Right cardiac atrium (tissue), 5 donors: ENCODE data around the gene RNF14. TPM values are rescaled to one million over a fixed set of nuclear protein-coding genes. Genes with fewer than 3 reads are reported as not detected.
A peak's percentile ranks its signal among the peaks of the same experiment; 100 is the strongest.

Source experiments
- ATAC-seq, 2 donors: fragments of 200-7000 bp; cut with Tn5 transposase; one replicate each; pipeline versions ENCODE4 v1.8.0 to v1.9.1; 2020; ENCODE audit warnings: moderate library complexity in 2 of 2, mild to moderate bottlenecking in 1 of 2
- DNase-seq, 3 donors: peaks; one replicate each; pipeline ENCODE4 v3.0.0-alpha.2; 2020
- H3K27ac ChIP-seq: one replicate; pipeline ENCODE4 v1.5.1; 2013; ENCODE audit warnings: mild to moderate bottlenecking, low read length, control low read depth, moderate library complexity
- H3K27me3 ChIP-seq: one replicate; pipeline ENCODE4 v1.6.1; 2013; ENCODE audit not compliant: control insufficient read depth, insufficient read depth
- H3K4me1 ChIP-seq: one replicate; pipeline ENCODE4 v1.6.1; 2013; ENCODE audit warnings: low read length; ENCODE audit not compliant: control insufficient read depth, insufficient read depth
- H3K4me3 ChIP-seq: one replicate; pipeline ENCODE4 v1.5.1; 2013; ENCODE audit warnings: low read length, control low read depth
- H3K9me3 ChIP-seq: one replicate; pipeline ENCODE4 v1.6.1; 2013; ENCODE audit warnings: low read length; ENCODE audit not compliant: control insufficient read depth
- WGBS: extraction: QIAGEN DNeasy Blood & Tissue Kit; methylation state at CpG from one replicate; pipeline ENCODE4 v1.1.7; 2013; 5-methylcytosine and 5-hydroxymethylcytosine counted together
- intact Hi-C, 4 donors: fragments of 100-400 bp; cut with DNase I; formaldehyde crosslinking; loops; one replicate each; pipeline versions ENCODE4 v1.11.0 to v1.14.0; 2022 to 2023
- polyA plus RNA-seq: library from polyadenylated mRNA; stranded (reverse); fragments of 200-250 nt; gene quantifications from one replicate; pipeline ENCODE4 v1.2.3, GENCODE V29; 2013
- total RNA-seq, 4 donors: library from RNA; stranded (reverse); fragmentation: NEBNext Ultra II Directional; extraction: Animal tissue kit (Norgen Biotek cat#: 25700); gene quantifications; one replicate each; pipeline ENCODE4 v1.2.1, GENCODE V29; 2021
- donor health status: healthy with polysubstance abuse.
- donor health status: DM: no; HTN: yes; CAD: no.
- donor health status: DM: no; HTN: no; CAD: no.
- donor health status: DM: no; HTN: yes; CAD: no; lungs with severe emphysema.
- donor health status: DM: yes; HTN: yes; CAD: no.

The RNF14 gene
- total and polyA plus RNA-seq, 5 donors, result 36.3 to 105 (median 92.8) TPM

DNA sequence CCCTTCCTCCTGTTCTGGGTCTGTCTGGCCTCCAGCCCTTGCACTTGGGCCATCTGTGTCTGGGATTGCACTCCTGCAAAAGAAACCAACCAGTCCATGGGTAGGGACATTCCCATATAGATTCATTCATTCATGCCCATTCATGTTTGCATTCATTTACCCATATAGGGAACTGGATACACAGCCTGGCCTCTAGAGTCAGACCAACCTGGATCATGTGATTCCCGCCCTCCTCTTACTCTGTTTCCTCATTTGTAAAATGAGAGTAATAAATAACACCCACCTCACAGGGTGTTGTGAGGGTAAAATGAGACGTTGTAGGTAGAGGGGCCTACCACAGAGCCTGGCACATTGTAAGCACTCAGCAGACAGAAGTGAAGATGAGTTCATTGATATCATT lies 19.4 kb upstream of the RNF14 start:
- 83% methylated on average over 2 of the region's 2 CpGs for WGBS
- no peaks in the 10 kb centered on the region for H3K9me3 ChIP-seq
- intact Hi-C loops, result no loop called here
- no peak overlapping the region for H3K4me3 ChIP-seq
- ATAC-seq, result no peak
- H3K27me3 ChIP-seq, result no peaks in the 10 kb centered on the region
- peaks cover 14% of the 10 kb centered on the region for H3K4me1 ChIP-seq
- no peak overlapping the region for H3K27ac ChIP-seq
- DNase-seq, result no peak

GRCh38 chr5:141950207-141951005 lies 18.5 kb upstream of the RNF14 start:
- DNase-seq (no peak), ATAC-seq (no peak)
- intact Hi-C loops, result loop anchor here in 1 of 4 donors (5.0 to 10.0 kb wide), 2 partner anchors 66 to 268 kb away; partner anchors contain the start of gene ARAP3
- Histone ChIP-seq H3K4me3 (no peak overlapping the region), H3K27ac (no peak overlapping the region), H3K9me3 (no peaks in the 10 kb centered on the region), H3K27me3 (no peaks in the 10 kb centered on the region), H3K4me1 (peaks cover 12% of the 10 kb centered on the region)
- WGBS, result 93% methylated on average over 3 of the region's 3 CpGs

DNA sequence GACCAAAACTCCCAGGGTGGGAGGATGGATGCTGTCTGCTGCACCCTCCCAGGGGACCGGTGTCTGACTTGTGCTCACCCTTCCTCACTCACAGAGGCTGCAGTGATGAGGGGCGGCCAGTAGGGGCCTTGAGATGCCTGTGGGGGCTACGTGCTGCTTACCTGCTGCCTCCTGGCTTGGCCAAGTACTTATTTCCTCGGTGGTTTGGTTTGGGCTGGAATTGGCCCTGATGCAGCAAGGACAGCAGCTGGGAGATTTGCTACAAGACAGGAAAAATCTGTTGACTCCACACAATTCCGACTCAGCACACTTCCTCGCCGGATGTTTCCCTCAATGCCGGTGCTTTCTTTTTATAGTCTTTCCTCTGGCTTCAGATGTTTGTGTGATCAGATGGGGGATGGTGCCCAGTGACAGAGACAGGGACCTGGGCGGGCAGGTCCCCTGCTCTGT lies 17.5 kb upstream of the RNF14 start:
- WGBS, result 30% methylated on average over 9 of the region's 9 CpGs
- ATAC-seq (peak; percentile 4 to 25), DNase-seq (peak in 1 of 3 donors; percentile 55)
- H3K4me3 ChIP-seq, result no peak overlapping the region
- intact Hi-C loops, result loop anchor here in 1 of 4 donors (5.0 to 10.0 kb wide), 2 partner anchors 67 to 269 kb away; partner anchors contain the start of gene ARAP3
- no peak overlapping the region for H3K27ac ChIP-seq
- H3K4me1 ChIP-seq, result peaks cover 6% of the 10 kb centered on the region
- no peaks in the 10 kb centered on the region for H3K27me3 ChIP-seq
- H3K9me3 ChIP-seq, result no peaks in the 10 kb centered on the region

- no peaks in the 10 kb centered on the region for H3K9me3 ChIP-seq
- DNase-seq (no peak), ATAC-seq (no peak)
- intact Hi-C loops, result loop anchor here in 1 of 4 donors (5.0 to 10.0 kb wide), 2 partner anchors 67 to 270 kb away; partner anchors contain the start of gene ARAP3
- H3K27ac ChIP-seq, result no peak overlapping the region
- H3K4me3 ChIP-seq, result no peak overlapping the region
- H3K4me1 ChIP-seq, result peaks cover 7% of the 10 kb centered on the region
- H3K27me3 ChIP-seq, result no peaks in the 10 kb centered on the region
- 61% methylated on average over 2 of the region's 2 CpGs for WGBS
Measured at GRCh38 chr5:141952020-141952419, 16.9 kb upstream of the RNF14 start.

- H3K27ac ChIP-seq, result no peak overlapping the region
- no peak for ATAC-seq
- 74% methylated on average over 2 of the region's 2 CpGs for WGBS
- no peak for DNase-seq
- H3K4me1 ChIP-seq, result peaks cover 5% of the 10 kb centered on the region
- intact Hi-C loops, result loop anchor here in 1 of 4 donors (5.0 to 10.0 kb wide), 2 partner anchors 69 to 272 kb away; partner anchors contain the start of gene ARAP3
- no peaks in the 10 kb centered on the region for H3K9me3 ChIP-seq
- peak overlapping the region; percentile 34 for H3K4me3 ChIP-seq
- no peaks in the 10 kb centered on the region for H3K27me3 ChIP-seq
Measured at GRCh38 chr5:141954194-141954593, 14.7 kb upstream of the RNF14 start.

DNA sequence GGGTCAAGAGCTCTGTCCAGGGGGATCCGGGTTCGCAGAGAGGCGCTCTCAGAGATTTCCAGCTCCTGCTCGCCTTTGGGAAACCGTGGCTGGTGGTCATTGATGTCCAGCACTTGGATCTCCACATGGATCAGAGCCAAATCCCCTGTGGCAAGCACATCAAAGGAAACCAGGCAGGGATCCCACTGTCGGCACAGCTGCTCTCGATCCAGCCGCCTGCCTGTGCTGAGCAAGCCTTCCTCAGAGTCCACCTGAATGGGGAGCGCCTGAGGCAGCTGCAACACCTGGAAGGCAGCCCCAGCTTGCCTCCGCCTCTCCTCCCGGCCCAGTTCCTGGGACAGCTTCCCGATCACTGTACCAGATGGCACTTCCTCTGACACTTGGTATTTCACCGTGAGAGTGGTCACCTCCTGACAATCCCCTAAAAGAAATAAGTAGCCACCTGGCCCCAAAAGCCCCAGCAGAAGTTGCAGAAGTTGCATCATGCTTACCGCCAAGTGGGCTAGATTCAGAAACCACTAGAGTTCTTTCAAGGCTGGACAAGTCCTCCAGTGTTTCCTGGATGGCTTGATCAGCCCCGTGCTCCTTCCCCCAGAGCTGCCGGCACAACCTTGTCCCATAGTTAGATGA lies 11.4 kb upstream of the RNF14 start:
- intact Hi-C loops, result loop anchor here in 2 of 4 donors (5.0 to 10.0 kb wide), 3 partner anchors 35 to 73 kb away; partner anchors contain the start of gene DELE1 (in 1 of the 2)
- ATAC-seq (peak in 1 of 2 donors; percentile 1), DNase-seq (no peak)
- 57% methylated on average over 16 of the region's 16 CpGs for WGBS
- Histone ChIP-seq H3K27me3 (no peaks in the 10 kb centered on the region), H3K27ac (peak overlapping the region; percentile 83), H3K9me3 (no peaks in the 10 kb centered on the region), H3K4me3 (peak overlapping the region; percentile 23), H3K4me1 (peaks cover 5% of the 10 kb centered on the region)

DNA sequence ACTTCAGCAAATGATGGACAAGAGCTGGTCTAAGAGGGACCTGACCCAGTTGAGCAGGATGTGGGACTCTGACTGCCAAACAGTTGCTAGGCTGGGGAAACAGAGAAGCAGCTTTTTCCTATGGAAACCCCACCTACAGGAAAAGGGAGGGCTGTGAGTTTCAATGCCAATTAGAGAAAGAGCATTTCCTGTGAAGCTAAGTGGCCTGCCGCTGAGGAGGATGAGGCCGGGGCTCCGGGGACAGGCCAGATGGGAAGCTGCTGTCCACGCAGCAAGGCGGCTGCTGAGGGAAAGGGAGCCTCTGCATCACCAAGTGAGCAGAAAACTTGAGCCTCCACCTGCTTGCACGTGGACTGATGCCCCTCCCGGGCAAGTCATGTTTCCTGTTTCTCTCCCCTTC lies 10.8 kb upstream of the RNF14 start, which contains the start of gene PCDH12:
Gene PCDH12, minus strand, starts transcription at position 90 of the 400 bp plus-strand sequence. CDS start 351 bp downstream, outside the sequence.
- peak; percentile 65 to 85 for ATAC-seq
- DNase-seq, result peak; percentile 64 to 81 (median 81)
- intact Hi-C loops, result loop anchor here in 2 of 4 donors (5.0 to 10.0 kb wide), 3 partner anchors 36 to 73 kb away; partner anchors contain the start of gene DELE1 (in 1 of the 2)
- Histone ChIP-seq H3K9me3 (no peaks in the 10 kb centered on the region), H3K27ac (peak within 1 kb of the TSS; percentile 83), H3K4me3 (peak within 1 kb of the TSS; percentile 23), H3K4me1 (peaks cover 5% of the 10 kb centered on the region), H3K27me3 (no peaks in the 10 kb centered on the region)
- WGBS, result 13% methylated on average over 7 of the region's 7 CpGs

DNA sequence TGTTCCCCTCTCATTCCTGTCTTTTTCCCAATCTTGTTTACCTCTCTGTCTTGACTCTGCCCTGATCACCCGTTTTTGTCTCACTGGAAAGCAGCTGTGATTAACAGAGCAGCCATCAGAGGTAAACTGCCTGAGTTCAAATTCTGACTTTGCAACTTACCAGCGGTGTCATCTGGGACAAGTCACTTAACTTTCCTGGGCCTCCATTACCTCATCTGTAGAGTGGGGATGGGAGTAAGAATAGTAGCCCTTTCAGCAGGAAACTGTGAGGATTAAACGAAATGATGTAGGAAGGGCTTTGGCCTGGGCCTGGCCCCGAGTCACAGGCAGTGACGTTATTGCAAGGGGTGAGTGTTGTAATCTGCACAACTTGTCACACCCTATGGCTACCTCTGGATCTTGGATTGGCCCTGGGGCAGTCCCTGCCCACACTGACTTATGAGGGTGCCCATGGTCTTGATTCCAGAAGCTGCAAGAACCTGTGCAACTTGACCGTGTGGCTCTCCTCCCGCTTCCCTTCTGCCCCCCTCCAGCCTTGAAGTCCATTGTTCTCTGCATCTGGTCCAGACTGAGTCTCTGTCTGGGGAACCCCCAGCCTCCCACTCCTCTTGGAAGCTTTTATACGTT lies 10.2 kb upstream of the RNF14 start:
- peak; percentile 49 to 84 for ATAC-seq
- Histone ChIP-seq H3K9me3 (no peaks in the 10 kb centered on the region), H3K27me3 (no peaks in the 10 kb centered on the region), H3K27ac (peak overlapping the region; percentile 70), H3K4me1 (peaks cover 5% of the 10 kb centered on the region), H3K4me3 (no peak overlapping the region)
- intact Hi-C loops, result loop anchor here in 2 of 4 donors (5.0 to 10.0 kb wide), 3 partner anchors 36 to 74 kb away; partner anchors contain the start of gene DELE1 (in 1 of the 2)
- WGBS, result 57% methylated on average over 8 of the region's 8 CpGs
- DNase-seq, result peak; percentile 67 to 73 (median 68)

GRCh38 chr5:141960018-141960417 lies 8.9 kb upstream of the RNF14 start:
- intact Hi-C loops, result loop anchor here (2.0 to 5.0 kb wide), 3 partner anchors 267 to 269 kb away; no protein-coding TSS in a partner anchor
- Histone ChIP-seq H3K27ac (no peak overlapping the region), H3K4me3 (no peak overlapping the region), H3K9me3 (no peaks in the 10 kb centered on the region), H3K27me3 (no peaks in the 10 kb centered on the region), H3K4me1 (peaks cover 5% of the 10 kb centered on the region)
- ATAC-seq (no peak), DNase-seq (peak in 2 of 3 donors; percentile 64 to 66)
- 55% methylated on average over 10 of the region's 10 CpGs for WGBS
